Thoracic aorta (tissue), 2 donors: ENCODE measurements around the gene CCL2. TPM values are rescaled to one million over a fixed set of nuclear protein-coding genes. Genes with fewer than 3 reads are reported as not detected.

Source experiments
- ATAC-seq: fragments of 150-250 bp; one replicate; pipeline ENCODE4 v1.8.0; 2017; ENCODE audit warnings: low read depth; ENCODE audit not compliant: insufficient number of reproducible peaks, low FRiP score
- DNase-seq: peaks from one replicate; pipeline ENCODE4 v3.0.0-alpha.2; 2020; ENCODE audit warnings: low spot score
- H3K27ac ChIP-seq, 2 donors: fragments of 200-600 bp; sonication (generic); 1 replicate in 1 of 2; 2 replicates in 1 of 2; pipeline ENCODE4 v1.5.1; 2016; ENCODE audit warnings: mild to moderate bottlenecking in 2 of 2, moderate library complexity in 2 of 2
- H3K27me3 ChIP-seq: fragments of 200-600 bp; sonication (generic); replicated peaks from 2 replicates; pipeline ENCODE4 v1.6.0; 2016; ENCODE audit warnings: mild to moderate bottlenecking; ENCODE audit not compliant: insufficient read depth
- H3K36me3 ChIP-seq: fragments of 200-600 bp; sonication (generic); one replicate; pipeline ENCODE4 v1.5.1; 2016
- H3K4me1 ChIP-seq, 2 donors: fragments of 200-600 bp; sonication (generic); 1 replicate in 1 of 2; 2 replicates in 1 of 2; pipeline versions ENCODE4 v1.5.1 to v1.6.0; 2016; ENCODE audit warnings: low read depth in 2 of 2, mild to moderate bottlenecking in 1 of 2; ENCODE audit not compliant: control insufficient read depth in 1 of 2
- H3K4me3 ChIP-seq: fragments of 200-600 bp; sonication (generic); 2 replicates; pipeline ENCODE4 v1.5.1; 2016; ENCODE audit warnings: mild to moderate bottlenecking
- H3K9me3 ChIP-seq: fragments of 200-600 bp; sonication (generic); 2 replicates; pipeline ENCODE4 v1.5.1; 2016
- CTCF ChIP-seq: fragments of 200-600 bp; sonication (generic); IDR thresholded peaks from one replicate; pipeline ENCODE4 v1.5.1; 2019; ENCODE audit warnings: antibody characterized with exemption
- total RNA-seq, 2 donors: library from RNA; depleted of rRNA; stranded (reverse); fragments of >200 nt; gene quantifications; one replicate each; pipeline versions ENCODE4 v1.1.0 to v1.2.3, GENCODE V29; 2016

The CCL2 gene
- total RNA-seq, 2 donors from 2014 or later = 324 to 448 TPM

- TF ChIP-seq CTCF = no peak
- H3K36me3 ChIP-seq = no peaks in the 10 kb centered on the region
- peaks cover 0 to 23% of the 10 kb centered on the region in 2 donors for H3K4me1 ChIP-seq
- no peak overlapping the region for H3K4me3 ChIP-seq
- DNase-seq (no peak), ATAC-seq (no peak)
- no peaks in the 10 kb centered on the region for H3K9me3 ChIP-seq
- H3K27ac ChIP-seq = no peak overlapping the region
- no peaks in the 10 kb centered on the region for H3K27me3 ChIP-seq
These were observed 43.9 kb downstream of the CCL2 start for GRCh38 chr17:34299027-34299426.

DNA sequence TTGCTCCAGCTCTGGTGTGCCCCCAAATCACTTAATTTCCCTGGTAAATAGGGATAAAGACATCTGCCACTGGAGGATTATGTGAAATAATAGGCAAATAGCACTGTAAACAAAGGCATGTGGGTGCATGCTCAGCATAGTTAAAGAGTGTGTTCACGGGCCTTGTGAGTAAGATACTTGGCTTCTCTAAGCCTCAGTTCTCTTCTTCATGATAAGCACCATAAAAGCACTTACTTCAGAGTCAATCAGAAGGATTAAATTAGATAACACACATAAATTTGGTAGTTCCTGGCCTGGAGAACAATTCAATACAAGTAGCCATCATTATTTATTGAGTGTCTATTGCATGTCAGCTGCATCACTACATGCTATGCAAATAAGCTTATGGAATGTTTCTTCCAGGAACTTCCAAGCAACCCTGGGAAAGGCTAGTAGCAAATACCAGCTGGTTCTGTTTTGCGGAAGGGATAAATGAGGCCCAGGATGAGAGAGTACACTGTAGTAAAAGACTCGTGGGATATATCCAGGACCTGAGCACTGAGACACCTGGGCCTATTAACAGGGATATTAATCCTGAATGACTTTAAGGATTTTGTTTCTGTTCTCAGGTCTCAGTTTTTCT lies 45.0 kb downstream of the CCL2 start:
- DNase-seq (no peak), ATAC-seq (no peak)
- no peak overlapping the region for H3K4me3 ChIP-seq
- H3K9me3 ChIP-seq = no peaks in the 10 kb centered on the region
- no peaks in the 10 kb centered on the region for H3K27me3 ChIP-seq
- H3K4me1 ChIP-seq = peaks cover 0 to 23% of the 10 kb centered on the region in 2 donors
- TF ChIP-seq CTCF = no peak
- H3K36me3 ChIP-seq = no peaks in the 10 kb centered on the region
- no peak overlapping the region for H3K27ac ChIP-seq

DNA sequence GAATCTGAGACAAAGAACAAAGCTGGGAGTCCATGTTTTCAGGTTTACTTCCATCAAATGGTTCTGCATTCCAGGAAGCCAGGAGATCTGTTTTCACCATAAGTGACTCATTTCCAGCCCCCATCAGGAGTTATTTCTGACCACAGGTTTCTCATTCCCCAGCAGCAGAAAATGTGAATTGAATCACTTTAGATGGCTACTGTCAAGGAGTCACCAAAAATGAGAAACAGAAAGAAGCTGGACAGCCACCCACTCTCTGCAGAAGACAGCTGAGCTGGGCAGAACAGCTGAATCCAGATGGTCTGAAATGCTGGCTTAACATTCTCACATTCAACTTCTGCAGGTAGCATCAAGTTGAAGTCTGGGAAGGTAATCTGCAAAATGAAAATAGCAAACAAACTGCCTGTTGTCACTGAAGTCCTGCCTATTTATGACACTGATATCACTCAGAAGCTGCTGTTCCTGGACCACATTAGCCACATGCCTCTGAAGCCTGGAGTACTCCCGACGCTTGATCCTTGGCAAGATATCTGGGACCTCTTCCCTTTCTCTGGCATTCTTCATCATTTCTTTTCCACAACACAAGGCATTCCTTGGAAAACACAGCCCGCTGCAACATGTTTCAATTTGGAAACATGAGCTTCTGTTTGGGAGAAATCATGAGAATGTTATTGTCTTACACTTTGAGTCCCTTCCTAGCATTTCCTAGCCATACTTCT lies 45.7 kb downstream of the CCL2 start:
- DNase-seq (no peak), ATAC-seq (no peak)
- no peak for TF ChIP-seq CTCF
- peaks cover 0 to 28% of the 10 kb centered on the region in 2 donors for H3K4me1 ChIP-seq
- no peaks in the 10 kb centered on the region for H3K27me3 ChIP-seq
- no peaks in the 10 kb centered on the region for H3K36me3 ChIP-seq
- no peak overlapping the region for H3K4me3 ChIP-seq
- no peaks in the 10 kb centered on the region for H3K9me3 ChIP-seq
- H3K27ac ChIP-seq = no peak overlapping the region

DNA sequence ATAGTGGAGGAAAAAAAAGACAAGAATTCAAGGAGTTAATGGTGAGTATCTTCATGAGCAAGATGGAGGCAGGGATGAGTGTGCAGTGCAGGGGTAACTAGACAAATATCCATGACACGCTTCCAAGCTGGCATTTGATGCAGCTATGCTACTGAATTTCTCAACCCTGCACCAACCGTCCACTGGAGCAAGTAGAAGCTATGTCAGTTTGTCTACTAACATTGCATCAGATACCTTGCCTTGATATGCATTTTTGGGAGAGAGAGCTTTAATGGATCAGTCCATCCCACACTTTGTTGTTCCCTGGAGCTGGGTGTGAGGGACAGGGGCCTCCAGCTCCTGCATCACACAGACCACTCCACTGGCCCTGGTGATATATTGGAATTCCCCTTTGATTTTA lies 46.9 kb downstream of the CCL2 start:
- no peak for DNase-seq
- H3K9me3 ChIP-seq = no peaks in the 10 kb centered on the region
- no peak overlapping the region for H3K4me3 ChIP-seq
- no peak for TF ChIP-seq CTCF
- no peak overlapping the region for H3K27ac ChIP-seq
- H3K4me1 ChIP-seq = peaks cover 0 to 39% of the 10 kb centered on the region in 2 donors
- no peaks in the 10 kb centered on the region for H3K27me3 ChIP-seq
- ATAC-seq = no peak
- H3K36me3 ChIP-seq = no peaks in the 10 kb centered on the region

DNA sequence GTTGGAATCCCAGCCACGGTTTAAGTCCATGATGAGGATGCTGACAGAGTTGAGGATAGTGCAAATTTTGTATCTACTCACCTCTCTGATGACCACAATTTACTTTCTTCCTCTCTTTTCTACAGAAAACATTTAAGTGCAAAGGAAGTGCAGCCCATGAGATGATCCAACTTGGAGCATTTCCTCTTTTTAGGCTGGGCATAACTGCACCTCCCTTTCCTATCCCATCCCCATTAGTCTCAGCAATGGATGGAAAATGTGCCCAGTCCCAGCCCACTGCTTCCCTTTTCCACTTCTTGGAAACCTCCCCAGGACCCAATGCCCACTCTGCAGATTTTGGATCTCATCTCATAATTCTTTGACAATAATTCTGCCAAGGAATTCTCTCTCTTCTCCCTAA lies 47.6 kb downstream of the CCL2 start:
- Histone ChIP-seq H3K4me3 (no peak overlapping the region), H3K27ac (no peak overlapping the region), H3K4me1 (peaks cover 0 to 46% of the 10 kb centered on the region in 2 donors), H3K9me3 (no peaks in the 10 kb centered on the region), H3K27me3 (no peaks in the 10 kb centered on the region), H3K36me3 (no peaks in the 10 kb centered on the region)
- no peak for TF ChIP-seq CTCF
- ATAC-seq = no peak
- no peak for DNase-seq
